Breast epithelium (tissue), 3 donors: Measurements from ENCODE around the gene GLRX.

Experiments used
- CTCF ChIP-seq, 3 donors: fragments of 450-650 bp; IDR thresholded peaks; one replicate each; pipeline ENCODE4 v1.5.1; 2016 to 2017; ENCODE audit warnings: antibody characterized with exemption in 3 of 3, mild to moderate bottlenecking in 3 of 3, moderate library complexity in 3 of 3
- POLR2A ChIP-seq: fragments of 450-650 bp; IDR thresholded peaks from one replicate; pipeline ENCODE4 v1.6.1; 2016; ENCODE audit warnings: antibody characterized with exemption, mild to moderate bottlenecking, moderate library complexity
- POLR2AphosphoS5 ChIP-seq, 3 donors: sonication (generic); formaldehyde crosslinking; IDR thresholded peaks; one replicate each; pipeline ENCODE4 v1.6.1; 2017; ENCODE audit warnings: antibody characterized with exemption in 3 of 3

DNA sequence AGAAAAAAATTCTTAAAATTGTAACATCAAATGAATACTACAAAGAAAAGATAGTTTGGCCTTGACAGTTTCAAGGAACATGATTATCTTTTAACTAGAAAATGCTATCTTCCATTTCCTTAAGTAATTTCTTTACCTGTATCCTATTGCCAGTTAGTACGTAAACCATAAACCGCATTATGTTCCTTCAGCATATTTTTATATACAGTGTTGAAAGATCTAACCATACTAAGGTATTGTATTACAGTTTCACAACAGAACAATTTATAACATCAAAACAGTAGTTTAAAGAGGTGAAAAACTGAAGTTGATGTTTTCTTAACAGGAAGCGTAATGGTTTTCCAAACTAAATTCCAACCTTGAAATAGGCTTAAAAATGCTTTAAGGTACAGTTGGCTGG is 45.1 kb downstream of the GLRX start:
- TF ChIP-seq CTCF (IDR thresholded peaks at IDR 0.05) (no peak), POLR2A (no peak), POLR2AphosphoS5 (IDR thresholded peaks at IDR 0.05) (no peak)
